HuH-7 (cell line): ENCODE measurements around the gene ZNF860.

ENCODE experiments used
- DNase-seq: peaks from one replicate; pipeline ENCODE4 v3.0.0; 2011; ENCODE audit warnings: low spot score

ZNF860 gene

GRCh38 chr3:31981206-31982181 lies at the start of gene ZNF860, which contains the start of gene OSBPL10:
Gene ZNF860 (plus strand): TSS chr3:31981750. CDS start chr3:31989080, 7,330 bp downstream.
Gene OSBPL10 (minus strand): TSS chr3:31981262. CDS start chr3:31981179, 83 bp downstream.
- peak; percentile 95 for DNase-seq

GRCh38 chr3:31932990-31933389 lies 48.6 kb upstream of the ZNF860 start:
- DNase-seq = no peak

DNA sequence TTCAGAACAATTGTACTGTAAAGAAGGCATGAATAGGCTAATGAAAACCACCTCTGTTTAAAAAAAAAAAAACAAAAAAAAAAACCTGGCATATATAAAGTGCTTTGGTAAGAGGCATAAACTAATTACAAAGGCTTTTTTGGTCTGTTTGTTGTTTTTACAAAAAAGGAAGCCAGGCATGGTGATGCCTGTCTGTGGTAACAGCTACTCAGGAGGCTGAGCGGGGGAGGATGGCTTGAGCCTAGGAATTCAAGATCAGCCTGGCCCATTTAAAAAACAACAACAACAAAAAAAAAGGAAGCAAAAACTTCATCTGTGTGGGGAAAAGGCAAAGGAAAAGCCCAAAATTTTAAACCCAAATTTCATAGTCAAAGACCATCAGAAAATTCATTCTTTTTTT lies 47.5 kb upstream of the ZNF860 start:
- DNase-seq = no peak

DNA sequence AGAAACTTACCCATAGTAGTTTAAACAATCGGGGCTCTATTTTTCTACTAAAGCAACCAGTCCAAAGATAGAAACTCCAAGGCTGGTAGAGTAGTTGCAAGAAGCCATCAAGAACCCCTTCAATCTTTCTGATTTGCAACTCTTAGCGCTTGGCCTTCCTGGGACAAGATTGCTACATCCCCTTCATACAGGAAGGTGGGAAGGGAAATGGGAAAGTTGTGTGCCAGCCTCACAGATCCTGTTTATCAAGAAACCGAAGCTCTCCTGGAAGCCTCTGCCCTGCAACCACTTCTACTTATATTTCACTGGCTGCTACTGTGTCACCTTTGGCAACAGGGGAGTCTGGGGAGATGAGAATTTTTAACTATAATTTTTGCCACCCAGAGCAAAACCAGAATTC lies 46.7 kb upstream of the ZNF860 start:
- DNase-seq = no peak

DNA sequence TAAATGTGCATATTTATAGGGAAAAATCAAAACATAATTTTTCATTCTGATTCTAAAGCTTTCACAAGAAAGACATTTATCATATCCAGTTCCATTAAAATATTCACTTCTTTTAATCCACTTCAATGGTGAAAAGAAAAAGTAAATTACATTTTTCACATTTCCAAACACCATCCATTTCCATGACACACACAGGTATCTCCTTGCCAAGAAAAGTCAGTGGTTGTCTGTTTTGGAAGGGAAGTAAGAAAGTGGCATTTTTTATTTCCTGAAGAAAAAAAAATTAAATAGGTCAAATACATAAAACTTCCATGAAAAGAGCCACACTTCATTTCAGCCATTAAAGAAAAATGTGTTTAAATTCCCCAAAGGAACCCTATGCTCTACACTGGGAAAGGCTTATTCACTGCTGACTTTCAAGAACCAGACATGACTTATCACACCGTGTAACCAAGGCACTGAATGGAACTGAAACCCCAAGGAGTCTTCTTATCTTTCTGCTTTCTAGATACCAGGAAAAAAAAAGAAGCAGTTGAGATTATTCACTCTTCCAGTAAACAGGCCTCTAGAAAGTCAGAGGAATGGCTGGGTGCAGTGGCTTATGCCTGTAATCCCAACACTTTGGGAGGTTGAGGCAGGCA lies 45.0 kb upstream of the ZNF860 start:
- DNase-seq = no peak

DNA sequence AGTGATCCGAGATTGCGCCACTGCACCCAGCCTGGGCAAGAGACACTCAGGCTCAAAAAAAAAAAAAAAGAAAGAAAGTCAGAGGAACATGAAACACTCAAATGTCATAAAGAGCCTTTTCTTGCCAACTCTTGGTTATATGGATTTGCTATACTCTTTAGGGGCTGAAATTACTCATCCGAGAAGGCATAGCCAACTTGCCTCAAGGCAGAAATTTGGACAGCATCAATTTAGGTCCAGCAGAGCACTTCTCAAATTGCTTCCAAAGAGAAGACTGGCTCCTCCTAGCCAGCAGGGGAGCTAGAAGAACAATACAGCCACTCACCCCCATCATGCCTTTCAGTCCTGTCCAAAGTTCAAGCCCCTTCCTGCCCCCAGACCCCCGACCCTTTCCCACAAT lies 44.3 kb upstream of the ZNF860 start:
- no peak for DNase-seq

GRCh38 chr3:31942446-31942845 lies 39.1 kb upstream of the ZNF860 start:
- DNase-seq = no peak

- no peak for DNase-seq
Measured at GRCh38 chr3:31943041-31943440, 38.5 kb upstream of the ZNF860 start.

DNA sequence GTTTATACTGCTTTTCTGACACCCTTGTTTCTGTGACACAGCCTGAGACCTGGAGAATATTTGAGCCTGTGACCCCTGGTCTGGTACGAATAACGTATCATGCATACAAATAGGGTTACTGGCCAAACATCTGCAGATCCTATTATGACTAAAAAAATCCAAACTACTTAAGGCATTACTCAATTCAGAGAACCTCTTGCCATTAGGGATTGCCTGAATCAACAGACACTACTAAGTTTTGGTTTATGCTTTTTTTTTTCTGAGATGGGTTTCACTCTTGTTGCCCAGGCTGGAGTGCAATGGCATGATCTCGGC lies 35.9 kb upstream of the ZNF860 start:
- no peak for DNase-seq

- DNase-seq = no peak
Measured at GRCh38 chr3:31946484-31947081, 35.0 kb upstream of the ZNF860 start.

GRCh38 chr3:31947162-31947561 lies 34.4 kb upstream of the ZNF860 start:
- DNase-seq = no peak

DNA sequence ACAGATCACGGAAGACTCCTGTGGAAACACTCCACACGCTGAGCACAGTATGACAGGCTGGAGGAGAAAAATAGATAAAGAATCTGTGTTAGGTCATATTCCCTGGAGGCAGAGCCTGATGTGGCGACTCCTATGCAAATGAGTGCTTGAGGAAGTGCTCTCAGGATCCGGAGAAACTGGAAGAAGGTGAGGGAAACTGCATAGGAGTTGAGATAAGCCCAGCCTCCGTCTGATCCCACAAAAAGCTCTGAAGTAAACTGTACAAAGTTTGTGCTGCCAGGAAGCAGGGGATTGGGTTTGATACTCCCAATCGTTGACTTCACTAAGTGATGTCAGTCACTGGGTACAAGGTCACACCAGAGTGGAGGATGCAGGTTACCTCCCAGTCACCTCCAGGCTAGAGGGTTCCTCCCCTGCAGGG lies 33.9 kb upstream of the ZNF860 start:
- DNase-seq = no peak

GRCh38 chr3:31948280-31948679 lies 33.3 kb upstream of the ZNF860 start:
- DNase-seq = no peak

- no peak for DNase-seq
Measured at GRCh38 chr3:31952205-31952604, 29.3 kb upstream of the ZNF860 start.

- DNase-seq = no peak
Measured at GRCh38 chr3:31953091-31953490, 28.5 kb upstream of the ZNF860 start.

DNA sequence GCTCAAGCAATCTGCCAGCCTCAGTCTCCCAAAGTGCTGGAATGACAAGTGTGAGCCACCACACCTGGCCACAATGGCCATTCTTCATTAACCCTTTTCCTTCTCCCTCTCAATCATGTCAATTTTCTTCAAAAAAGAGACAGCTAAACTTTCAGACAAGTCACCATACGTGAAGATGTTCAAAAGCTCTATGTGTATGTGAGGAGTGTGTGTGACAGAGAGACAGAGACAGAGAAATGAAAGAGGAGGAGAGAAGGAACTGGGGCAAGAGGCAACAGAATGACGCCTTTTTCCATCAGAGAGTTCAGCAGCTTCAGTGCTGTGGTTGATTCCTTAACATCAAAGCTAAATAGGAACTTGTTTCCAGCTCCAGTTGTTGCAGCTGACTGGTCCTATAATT lies 27.9 kb upstream of the ZNF860 start:
- DNase-seq = no peak

- no peak for DNase-seq
Measured at GRCh38 chr3:31955581-31955980, 26.0 kb upstream of the ZNF860 start.

GRCh38 chr3:31957106-31957505 lies 24.4 kb upstream of the ZNF860 start:
- no peak for DNase-seq

GRCh38 chr3:31958701-31959152 lies 22.8 kb upstream of the ZNF860 start:
- DNase-seq = no peak

GRCh38 chr3:31959251-31959650 lies 22.3 kb upstream of the ZNF860 start:
- no peak for DNase-seq

- no peak for DNase-seq
Measured at GRCh38 chr3:31959951-31960792, 21.4 kb upstream of the ZNF860 start.
